Parathyroid adenoma (tissue), 2 donors: ENCODE results near the gene B3GALNT2.

Experiments
- H2AFZ ChIP-seq: fragments of 300-600 bp; sonication (generic); one replicate; pipeline ENCODE4 v1.7.0; 2017; ENCODE audit warnings: antibody characterized with exemption, mild to moderate bottlenecking
- H3K27ac ChIP-seq: fragments of 300-600 bp; sonication (generic); one replicate; pipeline ENCODE4 v1.7.0; 2017
- H3K27me3 ChIP-seq: fragments of 300-600 bp; sonication (generic); one replicate; pipeline ENCODE4 v1.7.0; 2017; ENCODE audit warnings: low read length; ENCODE audit not compliant: control insufficient read depth, insufficient read depth
- H3K36me3 ChIP-seq: fragments of 300-600 bp; sonication (generic); one replicate; pipeline ENCODE4 v1.7.0; 2017; ENCODE audit warnings: low read length; ENCODE audit not compliant: control insufficient read depth, insufficient read depth
- H3K4me1 ChIP-seq: fragments of 300-600 bp; sonication (generic); one replicate; pipeline ENCODE4 v1.7.0; 2017; ENCODE audit warnings: control low read depth
- H3K4me2 ChIP-seq: fragments of 300-600 bp; sonication (generic); one replicate; pipeline ENCODE4 v1.7.0; 2017; ENCODE audit warnings: low read length
- H3K4me3 ChIP-seq: fragments of 300-600 bp; sonication (generic); one replicate; pipeline ENCODE4 v1.7.0; 2017; ENCODE audit warnings: low read depth, low read length
- H3K79me2 ChIP-seq: fragments of 300-600 bp; sonication (generic); one replicate; pipeline ENCODE4 v1.7.0; 2017; ENCODE audit warnings: control low read depth
- H3K9ac ChIP-seq: fragments of 300-600 bp; sonication (generic); one replicate; pipeline ENCODE4 v1.7.0; 2017; ENCODE audit warnings: mild to moderate bottlenecking
- H3K9me3 ChIP-seq: fragments of 300-600 bp; sonication (generic); one replicate; pipeline ENCODE4 v1.7.0; 2017; ENCODE audit warnings: low read length; ENCODE audit not compliant: control insufficient read depth
- CTCF ChIP-seq: fragments of 300-600 bp; sonication (generic); IDR thresholded peaks from one replicate; pipeline ENCODE4 v1.7.0; 2017; ENCODE audit warnings: antibody characterized with exemption, mild to moderate bottlenecking
- donor health status: primary hyperparathyroidism.

The B3GALNT2 gene

GRCh38 chr1:235455823-235456222, 48.4 kb downstream of the B3GALNT2 start:
- no peak overlapping the region for H3K9ac ChIP-seq
- no peak overlapping the region for H3K4me3 ChIP-seq
- no peak overlapping the region for H2AFZ ChIP-seq
- H3K27ac ChIP-seq = no peak overlapping the region
- H3K4me1 ChIP-seq = no peaks in the 10 kb centered on the region
- H3K4me2 ChIP-seq = no peak overlapping the region
- H3K27me3 ChIP-seq = no peaks in the 10 kb centered on the region
- no peak for TF ChIP-seq CTCF
- H3K79me2 ChIP-seq = no peaks in the 10 kb centered on the region
- H3K36me3 ChIP-seq = no peaks in the 10 kb centered on the region
- no peaks in the 10 kb centered on the region for H3K9me3 ChIP-seq

DNA sequence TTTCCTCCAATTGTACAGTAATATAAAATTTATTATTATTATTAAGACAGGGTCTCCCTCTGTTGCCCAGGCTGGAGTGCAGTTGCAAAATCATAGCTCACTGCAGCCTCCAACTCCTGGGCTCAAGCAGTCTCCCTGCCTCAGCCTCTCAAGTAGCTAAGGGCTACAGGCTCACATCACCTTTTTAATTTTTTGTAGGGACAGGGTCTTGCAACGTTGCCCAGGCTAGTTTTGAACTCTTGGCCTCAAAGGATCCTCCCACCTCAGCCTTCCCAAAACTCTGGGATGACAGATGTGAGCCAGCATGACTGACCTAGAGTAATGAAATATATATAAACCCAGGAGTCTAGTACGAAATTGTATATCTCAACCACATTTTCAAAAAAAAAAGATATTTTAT, 49.2 kb downstream of the B3GALNT2 start:
- Histone ChIP-seq H3K4me3 (no peak overlapping the region), H3K27ac (no peak overlapping the region), H3K4me2 (no peak overlapping the region), H3K36me3 (no peaks in the 10 kb centered on the region), H3K27me3 (no peaks in the 10 kb centered on the region), H3K4me1 (peaks cover under 1% of the 10 kb centered on the region), H2AFZ (no peak overlapping the region), H3K9me3 (no peaks in the 10 kb centered on the region), H3K9ac (no peak overlapping the region), H3K79me2 (no peaks in the 10 kb centered on the region)
- no peak for TF ChIP-seq CTCF

DNA sequence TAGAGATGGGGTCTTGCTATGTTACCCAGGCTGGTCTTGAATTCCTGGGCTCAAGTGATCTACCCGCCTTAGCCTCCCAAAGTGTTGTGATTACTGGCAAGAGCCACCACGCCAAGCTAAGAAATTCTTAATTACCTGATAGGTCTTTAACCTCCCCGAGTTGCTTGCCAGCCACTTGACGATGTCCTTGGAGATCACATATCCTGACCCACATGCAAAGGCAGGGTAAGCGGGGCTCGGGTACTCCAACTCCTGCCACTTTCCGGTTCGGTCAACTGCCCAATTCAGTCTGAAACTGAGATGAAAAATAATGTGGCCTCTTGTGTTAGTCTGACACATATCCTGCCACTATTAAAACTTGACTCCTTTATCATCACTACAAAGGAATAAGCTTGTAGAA, 50.2 kb downstream of the B3GALNT2 start:
- Histone ChIP-seq H3K9me3 (no peaks in the 10 kb centered on the region), H3K79me2 (no peaks in the 10 kb centered on the region), H3K4me3 (no peak overlapping the region), H3K9ac (no peak overlapping the region), H3K36me3 (no peaks in the 10 kb centered on the region), H3K27me3 (no peaks in the 10 kb centered on the region), H3K27ac (no peak overlapping the region), H3K4me2 (no peak overlapping the region), H2AFZ (no peak overlapping the region), H3K4me1 (peaks cover 2% of the 10 kb centered on the region)
- TF ChIP-seq CTCF = no peak

DNA sequence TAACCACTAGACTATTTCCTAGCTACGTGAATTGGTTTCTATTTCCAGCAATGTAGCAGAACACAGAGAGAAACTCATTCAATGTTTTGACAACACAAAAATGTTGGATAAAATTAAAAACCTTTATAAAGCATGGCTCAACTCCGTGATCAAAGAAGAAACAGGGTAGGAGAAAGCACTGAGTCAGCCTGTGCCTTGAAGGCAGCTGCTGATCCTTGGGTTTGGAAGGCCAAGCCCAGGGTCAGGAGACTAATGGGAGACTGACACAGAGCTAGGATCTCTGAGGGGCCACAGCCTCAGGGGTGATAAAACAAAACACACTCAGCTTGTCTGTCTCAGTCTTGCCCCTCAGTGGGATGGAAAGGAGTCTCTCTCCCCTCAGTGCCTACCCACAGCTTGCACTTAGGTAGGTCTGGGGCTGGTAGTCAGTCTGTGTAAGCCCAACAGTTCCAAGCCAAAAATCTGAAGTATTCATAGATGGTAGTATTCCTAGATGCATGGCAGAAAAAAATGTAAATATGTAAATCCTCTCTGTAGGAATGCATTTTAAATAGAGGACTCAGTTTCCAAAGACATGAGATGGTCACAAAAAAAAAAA, 53.3 kb downstream of the B3GALNT2 start:
- Histone ChIP-seq H3K4me3 (no peak overlapping the region), H3K9ac (no peak overlapping the region), H3K4me1 (peaks cover 2% of the 10 kb centered on the region), H3K4me2 (no peak overlapping the region), H2AFZ (no peak overlapping the region), H3K79me2 (no peaks in the 10 kb centered on the region), H3K9me3 (no peaks in the 10 kb centered on the region), H3K36me3 (no peaks in the 10 kb centered on the region), H3K27me3 (no peaks in the 10 kb centered on the region), H3K27ac (no peak overlapping the region)
- no peak for TF ChIP-seq CTCF

DNA sequence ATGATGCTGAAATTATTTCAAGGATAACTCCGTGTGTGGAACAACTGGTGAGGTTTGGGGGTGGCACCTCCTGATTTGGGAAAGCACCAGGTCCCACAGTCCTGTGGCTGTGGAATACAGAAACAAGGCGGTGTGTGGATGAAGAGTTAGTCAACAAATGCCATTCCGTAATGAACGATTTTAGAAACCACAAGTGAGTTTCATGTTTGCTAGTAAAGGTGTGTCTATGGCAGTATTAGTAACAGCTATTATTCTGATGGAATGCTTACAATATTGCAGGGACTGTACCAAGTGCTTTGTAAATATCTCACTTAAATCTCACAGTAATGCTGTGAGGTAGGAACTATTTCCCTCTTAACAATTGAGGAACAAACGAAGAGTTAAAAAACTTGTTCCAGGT, 53.8 kb downstream of the B3GALNT2 start:
- no peak overlapping the region for H3K4me2 ChIP-seq
- no peaks in the 10 kb centered on the region for H3K9me3 ChIP-seq
- H3K4me3 ChIP-seq = no peak overlapping the region
- no peaks in the 10 kb centered on the region for H3K79me2 ChIP-seq
- no peak overlapping the region for H3K27ac ChIP-seq
- TF ChIP-seq CTCF = no peak
- no peak overlapping the region for H2AFZ ChIP-seq
- peaks cover 2% of the 10 kb centered on the region for H3K4me1 ChIP-seq
- H3K27me3 ChIP-seq = no peaks in the 10 kb centered on the region
- no peaks in the 10 kb centered on the region for H3K36me3 ChIP-seq
- no peak overlapping the region for H3K9ac ChIP-seq
